ENCODE results near the gene JAML. TPM values are rescaled to one million over a fixed set of nuclear protein-coding genes. Genes with fewer than 3 reads are reported as not detected.
A peak's percentile ranks its signal among the peaks of the same experiment; 100 is the strongest.

Gene JAML
- total and polyA plus RNA-seq, 4 experiments from 2014 or later, result 115 to 194 (median 142) TPM

- Mint-ChIP-seq H3K4me1 (peaks cover 3 to 26% (median 15%) of the 10 kb centered on the region in 4 donors), H3K36me3 (no peaks in the 10 kb centered on the region), H3K4me3 (peak overlapping the region in 7 of 8 donors; percentile 26 to 80 (median 60)), H3K9me3 (no peaks in the 10 kb centered on the region), H3K27me3 (peaks cover 39 to 51% of the 10 kb centered on the region in 2 donors), H3K27ac (no peak overlapping the region)
- H3K36me3 ChIP-seq (ENCODE audit: insufficient read depth, low read length), result no peaks in the 10 kb centered on the region
- ChIA-PET CTCF (ENCODE audit: partially characterized antibody) (interaction anchor here (2.2 kb wide), 1 partner anchor 18 kb away, joined by 10 read pairs; no protein-coding TSS in a partner anchor), POLR2A (ENCODE audit: partially characterized antibody) (no interaction called here)
- peaks cover 51% of the 10 kb centered on the region for H3K27me3 ChIP-seq (ENCODE audit: insufficient read depth, low read length)
- DNase-seq, result no peak
- H3K9me3 ChIP-seq (ENCODE audit: control insufficient read depth in 1 of 2, low read length in 2 of 2), result no peaks in the 10 kb centered on the region
- intact Hi-C loops (cut with micrococcal nuclease), result no loop called here
- no peak overlapping the region for H3K27ac ChIP-seq (ENCODE audit: low read depth, low read length)
- H3K4me1 ChIP-seq (ENCODE audit: insufficient read depth, low read length), result peaks cover 13% of the 10 kb centered on the region
- H3K4me3 ChIP-seq (ENCODE audit: low read length in 2 of 2), result no peak overlapping the region
These were observed 71.3 kb downstream of the JAML start for GRCh38 chr11:118153516-118153915.

- no peaks in the 10 kb centered on the region for H3K36me3 ChIP-seq (ENCODE audit: insufficient read depth, low read length)
- Mint-ChIP-seq H3K9me3 (no peaks in the 10 kb centered on the region), H3K36me3 (no peaks in the 10 kb centered on the region), H3K4me1 (peaks cover 3 to 26% (median 15%) of the 10 kb centered on the region in 4 donors), H3K27me3 (peaks cover 37 to 48% of the 10 kb centered on the region in 2 donors), H3K4me3 (peak within 1 kb of the TSS; percentile 54 to 80 (median 64)), H3K27ac (no peak within 1 kb of the TSS)
- H3K9me3 ChIP-seq (ENCODE audit: control insufficient read depth in 1 of 2, low read length in 2 of 2), result no peaks in the 10 kb centered on the region
- H3K4me3 ChIP-seq (ENCODE audit: low read length in 2 of 2), result peak within 1 kb of the TSS in 1 of 2 donors; percentile 39
- POLR2A ChIA-PET (ENCODE audit: partially characterized antibody), result no interaction called here
- DNase-seq, result peak in 3 of 5 donors; percentile 14 to 19 (median 17)
- CTCF ChIA-PET (ENCODE audit: partially characterized antibody), result interaction anchor here (1.0 to 2.2 kb wide), 2 partner anchors 19 to 46 kb away, joined by 3 to 10 read pairs; no protein-coding TSS in a partner anchor
- no peak within 1 kb of the TSS for H3K27ac ChIP-seq (ENCODE audit: low read depth, low read length)
- H3K27me3 ChIP-seq (ENCODE audit: insufficient read depth, low read length), result peaks cover 49% of the 10 kb centered on the region
- intact Hi-C loops (cut with micrococcal nuclease), result no loop called here
- peaks cover 13% of the 10 kb centered on the region for H3K4me1 ChIP-seq (ENCODE audit: insufficient read depth, low read length)
These were observed 72.0 kb downstream of the JAML start, which contains the start of gene SCN4B for GRCh38 chr11:118152552-118153471. SCN4B (minus strand) TSS chr11:118152823; CDS start chr11:118152673, 150 bp downstream.

GRCh38 chr11:118152020-118152551, 72.7 kb downstream of the JAML start:
- Histone ChIP-seq H3K27me3 (ENCODE audit: insufficient read depth, low read length) (peaks cover 43% of the 10 kb centered on the region), H3K36me3 (ENCODE audit: insufficient read depth, low read length) (no peaks in the 10 kb centered on the region), H3K27ac (ENCODE audit: low read depth, low read length) (no peak overlapping the region), H3K4me1 (ENCODE audit: insufficient read depth, low read length) (peaks cover 13% of the 10 kb centered on the region), H3K9me3 (ENCODE audit: control insufficient read depth in 1 of 2, low read length in 2 of 2) (no peaks in the 10 kb centered on the region), H3K4me3 (ENCODE audit: low read length in 2 of 2) (no peak overlapping the region)
- no peaks in the 10 kb centered on the region for H3K36me3 Mint-ChIP-seq
- DNase-seq, result no peak
- CTCF ChIA-PET (ENCODE audit: partially characterized antibody), result interaction anchor here (1.0 to 2.2 kb wide), 2 partner anchors 19 to 47 kb away, joined by 3 to 10 read pairs; no protein-coding TSS in a partner anchor
- H3K9me3 Mint-ChIP-seq, result no peaks in the 10 kb centered on the region
- intact Hi-C loops (cut with micrococcal nuclease), result no loop called here
- POLR2A ChIA-PET (ENCODE audit: partially characterized antibody), result no interaction called here
- peaks cover 3 to 19% (median 12%) of the 10 kb centered on the region in 4 donors for H3K4me1 Mint-ChIP-seq
- peaks cover 37 to 41% of the 10 kb centered on the region in 2 donors for H3K27me3 Mint-ChIP-seq
- peak overlapping the region in 5 of 8 donors; percentile 10 to 62 (median 50) for H3K4me3 Mint-ChIP-seq
- H3K27ac Mint-ChIP-seq, result no peak overlapping the region

GRCh38 chr11:118151431-118151830, 73.4 kb downstream of the JAML start:
- Histone ChIP-seq H3K27me3 (ENCODE audit: insufficient read depth, low read length) (peaks cover 40% of the 10 kb centered on the region), H3K36me3 (ENCODE audit: insufficient read depth, low read length) (no peaks in the 10 kb centered on the region), H3K9me3 (ENCODE audit: control insufficient read depth in 1 of 2, low read length in 2 of 2) (no peaks in the 10 kb centered on the region), H3K4me3 (ENCODE audit: low read length in 2 of 2) (no peak overlapping the region), H3K27ac (ENCODE audit: low read depth, low read length) (no peak overlapping the region), H3K4me1 (ENCODE audit: insufficient read depth, low read length) (peaks cover 7% of the 10 kb centered on the region)
- peaks cover 4 to 15% (median 7%) of the 10 kb centered on the region in 4 donors for H3K4me1 Mint-ChIP-seq
- peaks cover 30 to 34% of the 10 kb centered on the region in 2 donors for H3K27me3 Mint-ChIP-seq
- intact Hi-C loops (cut with micrococcal nuclease), result no loop called here
- H3K9me3 Mint-ChIP-seq, result no peaks in the 10 kb centered on the region
- ChIA-PET CTCF (ENCODE audit: partially characterized antibody) (interaction anchor here (2.2 kb wide), 1 partner anchor 20 kb away, joined by 10 read pairs; no protein-coding TSS in a partner anchor), POLR2A (ENCODE audit: partially characterized antibody) (interaction anchor here (0.8 kb wide), 1 partner anchor 7 kb away, joined by 3 read pairs; no protein-coding TSS in a partner anchor)
- DNase-seq, result no peak
- no peaks in the 10 kb centered on the region for H3K36me3 Mint-ChIP-seq
- peak overlapping the region in 2 of 8 donors; percentile 48 to 49 for H3K4me3 Mint-ChIP-seq
- H3K27ac Mint-ChIP-seq, result no peak overlapping the region

GRCh38 chr11:118149493-118149892, 75.3 kb downstream of the JAML start:
- Mint-ChIP-seq H3K4me1 (peaks cover 5 to 16% (median 9%) of the 10 kb centered on the region in 4 donors), H3K27ac (no peak overlapping the region), H3K36me3 (no peaks in the 10 kb centered on the region), H3K4me3 (no peak overlapping the region), H3K9me3 (no peaks in the 10 kb centered on the region), H3K27me3 (peaks cover 23 to 28% of the 10 kb centered on the region in 2 donors)
- ChIA-PET POLR2A (ENCODE audit: partially characterized antibody) (interaction anchor here (1.0 kb wide), 1 partner anchor 9 kb away, joined by 3 read pairs; no protein-coding TSS in a partner anchor), CTCF (ENCODE audit: partially characterized antibody) (interaction anchor here (1.3 kb wide), 1 partner anchor 22 kb away, joined by 3 read pairs; no protein-coding TSS in a partner anchor)
- no peak for DNase-seq
- Histone ChIP-seq H3K27ac (ENCODE audit: low read depth, low read length) (no peak overlapping the region), H3K4me3 (ENCODE audit: low read length in 2 of 2) (no peak overlapping the region), H3K4me1 (ENCODE audit: insufficient read depth, low read length) (peaks cover 8% of the 10 kb centered on the region), H3K36me3 (ENCODE audit: insufficient read depth, low read length) (no peaks in the 10 kb centered on the region), H3K9me3 (ENCODE audit: control insufficient read depth in 1 of 2, low read length in 2 of 2) (no peaks in the 10 kb centered on the region), H3K27me3 (ENCODE audit: insufficient read depth, low read length) (peaks cover 38% of the 10 kb centered on the region)
- intact Hi-C loops (cut with micrococcal nuclease), result loop anchor here (5.0 kb wide), 1 partner anchor 203 kb away; no protein-coding TSS in a partner anchor

- H3K36me3 ChIP-seq (ENCODE audit: insufficient read depth, low read length), result no peaks in the 10 kb centered on the region
- H3K9me3 ChIP-seq (ENCODE audit: control insufficient read depth in 1 of 2, low read length in 2 of 2), result no peaks in the 10 kb centered on the region
- H3K4me3 ChIP-seq (ENCODE audit: low read length in 2 of 2), result no peak overlapping the region
- no peak overlapping the region for H3K4me3 Mint-ChIP-seq
- peaks cover 8% of the 10 kb centered on the region for H3K4me1 ChIP-seq (ENCODE audit: insufficient read depth, low read length)
- H3K27me3 ChIP-seq (ENCODE audit: insufficient read depth, low read length), result peaks cover 33% of the 10 kb centered on the region
- POLR2A ChIA-PET (ENCODE audit: partially characterized antibody), result interaction anchor here (1.0 kb wide), 1 partner anchor 10 kb away, joined by 3 read pairs; no protein-coding TSS in a partner anchor
- no peak overlapping the region for H3K27ac ChIP-seq (ENCODE audit: low read depth, low read length)
- DNase-seq, result no peak
- CTCF ChIA-PET (ENCODE audit: partially characterized antibody), result interaction anchor here (1.3 kb wide), 1 partner anchor 23 kb away, joined by 3 read pairs; no protein-coding TSS in a partner anchor
- intact Hi-C loops (cut with micrococcal nuclease), result loop anchor here (5.0 kb wide), 1 partner anchor 203 kb away; no protein-coding TSS in a partner anchor
- H3K36me3 Mint-ChIP-seq, result no peaks in the 10 kb centered on the region
- H3K27ac Mint-ChIP-seq, result no peak overlapping the region
- peaks cover 4 to 14% (median 7%) of the 10 kb centered on the region in 4 donors for H3K4me1 Mint-ChIP-seq
- H3K27me3 Mint-ChIP-seq, result peaks cover 23 to 29% of the 10 kb centered on the region in 2 donors
- no peaks in the 10 kb centered on the region for H3K9me3 Mint-ChIP-seq
These were observed 76.0 kb downstream of the JAML start for GRCh38 chr11:118148856-118149255.

All from CD4-positive, alpha-beta memory T cell (primary cell).